ENCODE data around the gene REM2.
A peak's percentile ranks its signal among the peaks of the same experiment; 100 is the strongest.
"Not testable (repeated sequence)": the region's sequence is repeated elsewhere in the genome, so short reads cannot be mapped to it uniquely, and the experiment has no call there.

Gene REM2

DNA sequence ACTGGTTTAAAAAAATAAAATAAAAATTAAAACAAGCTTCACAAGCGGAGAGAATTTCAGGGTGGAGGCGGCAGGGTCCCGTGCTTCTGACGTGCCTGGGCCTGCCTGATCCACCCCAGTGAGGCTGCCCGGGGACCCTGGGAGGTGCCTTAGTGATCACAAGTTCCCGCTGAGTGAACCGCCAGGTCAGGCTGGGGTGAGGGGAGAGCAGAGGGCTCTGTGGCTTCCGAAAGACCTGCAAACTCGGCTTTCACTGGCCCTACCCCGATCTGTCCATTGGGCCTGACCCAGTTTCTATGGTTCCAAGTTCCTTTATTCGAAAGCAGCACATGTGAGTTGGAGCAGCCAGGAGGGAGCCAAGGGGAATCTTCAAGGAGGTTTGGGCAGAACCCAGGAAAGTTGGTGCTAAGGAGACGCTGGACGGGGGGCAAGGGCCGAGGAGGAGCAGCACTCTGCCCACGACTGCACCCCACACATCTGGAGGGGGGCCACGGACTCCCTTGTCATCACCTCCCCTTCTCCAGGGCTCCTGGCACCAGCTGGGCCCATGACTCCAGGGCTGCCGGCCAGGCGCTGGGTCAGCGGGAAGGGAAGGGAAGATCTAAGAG is 33.7 kb upstream of the REM2 start:
- DNase-seq, result no peak

DNA sequence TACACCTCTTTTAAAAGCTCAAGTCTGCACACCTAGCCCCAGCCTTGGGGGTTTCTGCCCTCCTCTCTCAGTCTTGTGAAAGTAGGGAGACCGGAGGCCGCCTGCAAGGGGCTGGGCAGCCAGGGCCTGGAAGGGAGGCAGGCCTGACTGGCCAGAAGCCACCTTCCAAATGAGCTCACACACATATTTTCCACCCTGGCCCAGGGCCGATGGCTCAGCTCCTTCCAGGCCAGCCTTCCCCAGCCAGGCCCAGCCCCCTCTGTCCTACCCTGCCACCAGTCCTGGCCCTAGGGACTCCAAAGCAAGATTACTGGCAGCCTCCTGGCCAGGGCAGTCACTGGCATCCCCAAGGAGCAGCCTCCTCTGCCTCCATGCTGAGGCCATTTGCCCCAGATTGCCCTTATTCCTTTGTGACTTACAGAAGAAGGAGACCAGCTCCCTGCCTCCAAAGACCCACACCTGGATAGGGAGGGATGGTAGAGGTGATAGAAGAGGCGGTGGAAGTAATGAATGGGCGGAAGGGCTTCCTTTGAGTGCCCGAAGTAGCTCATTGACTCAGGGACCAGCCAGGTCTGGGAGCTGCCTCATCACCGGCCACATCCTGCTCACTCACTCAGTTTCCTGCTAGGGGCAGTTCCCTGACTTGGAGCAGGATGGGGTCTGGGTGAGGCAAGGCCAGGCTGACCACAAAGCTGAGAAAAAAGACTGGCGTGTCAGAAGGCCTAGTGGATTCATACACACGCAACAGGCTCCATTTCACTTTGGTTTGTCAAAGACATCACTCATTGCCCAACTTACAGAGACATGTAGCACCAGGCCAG is 31.9 kb upstream of the REM2 start:
- peak; percentile 94 for DNase-seq

DNA sequence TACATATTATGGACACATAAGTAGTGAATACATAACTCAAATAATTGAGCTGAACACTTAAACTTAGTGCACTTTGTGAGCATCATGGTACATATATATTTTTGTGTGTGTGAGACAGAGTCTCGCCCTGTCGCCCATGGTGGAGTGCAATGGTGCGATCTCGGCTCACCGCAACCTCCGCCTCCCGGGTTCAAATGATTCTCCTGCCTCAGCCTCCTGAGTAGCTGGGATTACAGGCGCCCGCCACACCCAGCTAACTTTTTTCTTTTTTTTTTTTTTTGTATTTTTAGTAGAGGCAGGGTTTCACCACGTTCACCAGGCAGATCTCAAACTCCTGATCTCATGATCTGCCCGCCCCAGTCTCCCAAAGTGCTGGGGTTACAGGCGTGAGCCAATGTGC is 30.8 kb upstream of the REM2 start:
- DNase-seq, result not testable (repeated sequence)

DNA sequence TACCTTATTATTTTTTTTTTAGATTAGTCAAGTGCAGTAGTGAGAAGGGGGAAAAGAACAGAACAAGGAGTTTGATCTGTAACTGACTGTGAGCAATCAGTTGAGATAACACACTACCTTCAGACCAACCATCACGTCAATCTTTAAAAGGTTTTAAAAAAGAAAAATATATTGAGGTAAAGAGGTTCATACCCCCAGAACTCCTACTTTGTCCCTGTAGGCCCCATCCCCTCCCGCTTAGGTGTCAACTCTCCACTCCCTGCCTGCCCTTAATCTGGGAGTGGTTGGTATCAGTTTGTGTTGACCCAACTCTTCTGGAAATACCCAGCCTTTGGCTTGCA is 30.5 kb upstream of the REM2 start:
- DNase-seq, result no peak

DNA sequence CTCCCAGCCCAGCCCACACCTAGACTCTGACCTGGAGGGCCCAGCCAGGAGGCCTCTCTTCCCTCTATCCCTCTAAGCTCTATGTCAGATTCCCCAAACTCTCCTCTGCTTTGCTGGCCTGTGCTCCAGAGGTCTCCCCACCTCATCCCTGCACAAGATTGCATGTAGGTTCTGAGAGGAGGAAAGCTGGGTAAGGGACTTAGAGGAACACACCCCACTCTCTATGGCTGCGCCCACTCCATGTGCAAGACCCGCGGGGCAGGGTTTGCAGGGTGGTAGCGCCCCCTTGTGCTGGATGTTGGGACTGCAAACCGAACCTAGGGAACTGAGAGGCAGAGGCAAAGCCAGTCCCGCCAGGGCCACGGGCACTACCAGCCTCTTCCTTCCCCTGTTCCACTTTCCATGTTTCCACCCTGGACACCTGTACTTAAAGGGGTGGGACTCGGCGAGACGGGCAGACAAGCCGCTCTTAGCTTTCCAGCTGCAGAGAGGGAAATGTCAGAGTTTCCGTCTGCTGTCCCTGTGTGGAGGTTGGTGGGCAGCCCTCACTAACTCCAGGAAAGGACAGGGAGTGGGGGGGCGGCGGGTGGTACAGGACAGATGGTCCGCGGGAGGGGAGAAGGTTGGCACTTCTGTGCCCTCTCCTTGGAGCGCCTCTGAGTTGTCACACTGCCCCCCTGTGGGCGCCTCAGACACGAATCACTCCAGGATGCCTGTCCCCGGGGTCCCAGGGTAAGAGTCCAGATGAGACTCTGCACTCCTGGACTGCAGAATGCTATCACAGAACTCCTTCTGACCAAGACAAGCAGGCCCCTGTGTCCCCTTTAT is 29.9 kb upstream of the REM2 start:
- peak; percentile 70 for DNase-seq

DNA sequence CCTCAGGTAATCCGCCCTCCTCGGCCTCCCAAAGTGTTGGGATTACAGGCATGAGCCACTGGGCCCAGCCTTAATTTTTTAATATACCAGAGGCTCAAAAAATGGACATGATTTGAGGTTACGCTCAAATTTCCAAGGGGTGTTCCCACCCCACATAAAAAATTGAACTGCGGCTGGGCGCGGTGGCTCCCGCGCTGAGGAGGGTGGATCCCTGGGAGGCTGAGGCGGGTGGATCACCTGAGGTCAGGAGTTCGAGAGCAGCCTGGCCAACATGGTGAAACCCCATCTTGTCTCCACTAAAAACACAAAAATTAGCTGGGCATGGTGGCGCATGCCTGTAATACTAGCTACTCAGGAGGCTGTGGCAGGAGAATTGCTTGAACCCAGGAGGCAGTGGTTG is 28.7 kb upstream of the REM2 start:
- not testable (repeated sequence) for DNase-seq

DNA sequence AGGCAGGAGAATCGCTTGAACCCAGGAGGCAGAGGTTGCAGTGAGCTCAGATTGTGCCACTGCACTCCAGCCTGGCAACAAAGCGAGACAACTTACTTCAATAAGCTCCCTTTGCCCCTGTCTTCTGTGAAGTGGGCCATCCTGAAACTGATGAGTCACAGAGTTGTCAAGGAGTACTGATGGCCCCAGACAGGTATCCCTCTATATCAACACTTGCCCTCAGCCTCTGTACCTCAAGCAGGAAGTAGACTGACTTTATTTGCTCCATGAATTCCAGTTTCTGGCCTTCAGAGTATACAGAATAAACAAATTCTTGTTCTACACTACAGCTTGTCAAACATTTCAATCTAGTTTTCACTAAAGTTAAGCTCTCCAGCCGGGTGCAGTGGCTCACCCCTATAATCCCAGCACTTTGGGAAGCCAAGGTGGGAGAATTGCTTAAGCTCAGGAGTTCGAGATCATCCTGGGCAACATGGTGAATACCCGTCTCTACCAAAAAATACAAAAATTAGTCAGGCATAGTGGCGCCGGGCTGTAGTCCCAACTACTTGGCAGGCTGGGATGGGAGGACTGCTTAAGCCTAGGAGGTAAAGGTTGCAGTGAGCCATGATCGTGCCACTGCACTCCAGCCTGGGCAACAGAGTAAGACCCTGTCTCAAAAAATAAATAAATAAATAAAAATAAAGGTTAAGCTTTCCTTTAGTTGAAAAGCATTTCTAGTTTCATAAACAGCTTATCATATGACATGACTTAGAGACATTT is 27.9 kb upstream of the REM2 start:
- DNase-seq, result no peak

DNA sequence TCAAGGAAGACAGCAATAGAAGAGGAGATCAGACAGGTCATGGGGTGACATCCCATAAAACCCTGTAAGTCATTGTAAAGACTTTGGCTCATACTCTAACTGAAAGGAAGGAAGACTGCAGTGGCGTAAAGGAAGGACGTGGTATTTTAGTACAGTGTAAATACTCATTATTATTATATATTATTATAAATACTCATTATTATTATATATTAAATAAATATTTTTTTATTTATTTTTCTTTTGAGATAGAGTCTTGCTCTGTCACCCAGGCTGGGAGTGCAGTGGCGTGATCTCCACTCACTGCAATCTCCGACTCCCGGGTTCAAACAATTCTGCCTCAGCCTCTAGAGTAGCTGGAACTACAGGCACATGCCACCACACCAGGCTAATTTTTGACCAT is 26.6 kb upstream of the REM2 start:
- no peak for DNase-seq

DNA sequence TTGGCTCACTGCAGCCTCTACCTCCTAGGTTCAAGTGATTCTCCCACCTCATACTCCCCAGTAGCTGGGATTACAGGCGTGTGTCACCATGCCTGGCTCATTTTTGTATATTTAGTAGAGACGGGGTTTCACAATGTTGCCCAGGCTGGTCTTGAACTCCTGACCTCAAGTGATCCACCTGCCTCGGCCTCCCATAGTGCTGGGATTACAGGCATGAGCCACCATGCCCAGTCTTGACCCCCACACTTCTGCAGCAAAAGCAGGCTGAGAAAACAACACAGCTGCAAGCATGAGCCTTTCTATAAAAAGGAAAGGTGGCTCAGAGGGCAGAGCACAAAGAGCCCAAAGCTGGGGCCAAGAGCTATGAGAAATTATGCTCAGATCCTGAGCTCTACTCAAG is 22.6 kb upstream of the REM2 start:
- DNase-seq, result not testable (repeated sequence)

DNA sequence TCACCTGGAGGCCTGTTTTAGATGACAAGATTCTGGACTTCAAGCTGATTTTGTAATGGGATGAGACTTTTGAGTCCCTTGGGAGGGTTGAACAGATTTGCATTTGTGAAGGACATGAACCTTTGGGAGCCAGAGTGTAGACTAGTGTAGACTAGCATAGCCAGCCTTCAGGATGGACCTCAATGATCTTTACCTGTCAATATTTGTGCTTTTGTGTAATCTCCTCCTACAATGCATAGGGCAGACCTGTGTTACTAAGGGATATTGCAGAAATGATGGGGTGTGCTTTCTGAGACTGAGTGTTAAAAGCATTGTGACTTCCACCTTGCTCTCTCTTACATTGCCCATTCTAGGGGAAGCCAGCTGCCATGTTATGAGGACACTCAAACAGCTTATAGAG is 21.4 kb upstream of the REM2 start:
- DNase-seq, result no peak

DNA sequence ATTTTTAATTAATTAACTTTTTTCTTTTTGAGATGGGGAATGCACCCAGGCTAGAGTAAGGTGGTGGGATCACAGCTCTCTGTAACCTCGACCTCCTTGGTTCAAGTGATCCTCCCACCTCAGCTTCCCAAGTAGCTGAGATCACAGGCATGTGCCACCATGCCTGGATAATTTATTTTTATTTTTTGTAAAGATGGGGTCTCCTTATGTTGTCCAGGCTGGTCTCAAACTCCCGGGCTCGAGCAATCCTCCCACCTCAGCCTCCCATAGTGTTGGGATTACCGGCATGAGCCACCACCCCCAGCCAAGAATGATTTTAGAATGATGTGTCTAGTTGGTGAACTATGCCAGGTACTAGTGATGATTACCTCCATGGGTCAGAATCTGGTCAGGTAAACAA is 18.0 kb upstream of the REM2 start:
- DNase-seq, result no peak

DNA sequence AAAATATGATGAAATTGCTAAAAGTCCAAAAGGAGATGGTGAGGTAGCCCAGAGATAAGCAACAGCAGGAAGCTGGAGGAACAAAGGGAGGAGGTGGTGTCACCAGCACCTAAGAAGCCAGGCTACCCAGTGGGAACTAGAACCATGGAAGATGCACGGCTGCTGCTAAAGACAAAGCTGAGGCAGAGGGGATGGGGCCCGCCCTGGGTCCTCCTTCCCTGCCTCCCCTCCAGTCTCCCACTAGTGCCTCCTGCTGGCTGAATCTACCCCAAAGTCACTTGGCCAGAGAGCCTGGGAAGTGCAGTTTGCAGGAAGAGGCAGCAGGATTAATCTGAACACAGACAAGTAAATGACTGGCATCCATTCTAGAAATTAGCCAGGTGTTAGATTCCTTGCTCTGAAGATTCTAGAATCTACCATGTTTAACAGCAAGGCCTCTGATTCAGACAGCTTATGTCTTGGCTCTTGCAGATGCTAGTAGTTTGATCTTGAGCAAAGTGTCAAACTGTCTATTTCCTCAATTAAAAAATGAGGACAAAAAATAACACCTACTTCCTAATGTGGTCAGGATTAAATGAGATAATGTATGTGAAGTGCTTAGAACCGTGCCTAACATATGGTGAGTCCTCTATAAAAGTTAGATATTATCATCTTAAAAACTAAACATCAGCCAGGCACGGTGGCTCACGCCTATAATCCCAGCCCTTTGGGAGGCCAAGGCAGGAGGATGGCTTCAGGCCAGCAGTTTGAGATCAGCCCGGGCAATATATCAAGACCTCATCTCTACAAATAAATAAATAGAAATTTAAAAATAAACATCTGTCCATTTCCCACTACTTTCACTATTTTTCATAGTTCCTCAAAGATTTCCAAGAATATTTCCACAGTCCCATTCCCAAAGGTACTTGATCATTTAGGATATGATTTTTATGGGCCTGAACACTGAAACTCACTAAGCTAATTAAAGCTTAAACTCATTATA is 17.3 kb upstream of the REM2 start:
- no peak for DNase-seq

DNA sequence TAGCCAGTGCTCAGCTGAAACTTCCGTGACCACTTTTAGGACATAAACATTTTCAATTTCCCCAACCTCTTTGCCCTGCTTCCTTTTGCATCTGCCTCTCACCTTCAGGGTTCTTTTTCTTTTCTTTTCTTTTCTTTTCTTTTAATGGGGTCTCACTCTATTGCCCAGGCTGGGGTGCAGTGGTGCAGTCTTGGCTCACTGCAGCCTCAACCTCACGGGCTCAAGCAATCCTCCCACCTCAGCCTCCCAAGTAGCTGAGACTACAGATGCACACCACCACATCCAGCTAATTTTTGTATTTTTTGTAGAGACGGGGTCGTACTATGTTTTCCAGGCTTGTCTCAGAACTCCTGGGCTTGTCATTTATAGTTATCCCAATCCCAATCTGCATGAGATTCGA is 16.1 kb upstream of the REM2 start:
- DNase-seq, result no peak

DNA sequence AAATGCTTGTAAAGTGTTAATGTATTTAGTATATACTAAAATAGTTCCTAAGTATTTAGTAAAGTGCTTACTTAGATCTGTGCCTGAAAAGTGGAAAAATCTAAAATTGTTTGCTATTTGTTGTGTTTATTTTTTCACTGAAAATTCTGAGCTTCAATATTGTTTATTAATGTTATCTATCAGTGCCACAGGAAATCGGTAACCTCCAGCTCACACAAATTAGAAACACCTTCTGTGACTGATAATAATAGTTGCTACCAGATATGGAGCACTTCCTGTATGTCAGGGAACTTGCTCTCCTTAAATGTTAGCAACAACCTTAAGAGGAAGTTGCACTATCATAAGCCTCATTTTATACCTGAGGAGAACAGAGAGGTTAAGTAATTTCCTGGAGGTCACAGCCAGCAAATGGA is 12.2 kb upstream of the REM2 start:
- DNase-seq, result no peak

DNA sequence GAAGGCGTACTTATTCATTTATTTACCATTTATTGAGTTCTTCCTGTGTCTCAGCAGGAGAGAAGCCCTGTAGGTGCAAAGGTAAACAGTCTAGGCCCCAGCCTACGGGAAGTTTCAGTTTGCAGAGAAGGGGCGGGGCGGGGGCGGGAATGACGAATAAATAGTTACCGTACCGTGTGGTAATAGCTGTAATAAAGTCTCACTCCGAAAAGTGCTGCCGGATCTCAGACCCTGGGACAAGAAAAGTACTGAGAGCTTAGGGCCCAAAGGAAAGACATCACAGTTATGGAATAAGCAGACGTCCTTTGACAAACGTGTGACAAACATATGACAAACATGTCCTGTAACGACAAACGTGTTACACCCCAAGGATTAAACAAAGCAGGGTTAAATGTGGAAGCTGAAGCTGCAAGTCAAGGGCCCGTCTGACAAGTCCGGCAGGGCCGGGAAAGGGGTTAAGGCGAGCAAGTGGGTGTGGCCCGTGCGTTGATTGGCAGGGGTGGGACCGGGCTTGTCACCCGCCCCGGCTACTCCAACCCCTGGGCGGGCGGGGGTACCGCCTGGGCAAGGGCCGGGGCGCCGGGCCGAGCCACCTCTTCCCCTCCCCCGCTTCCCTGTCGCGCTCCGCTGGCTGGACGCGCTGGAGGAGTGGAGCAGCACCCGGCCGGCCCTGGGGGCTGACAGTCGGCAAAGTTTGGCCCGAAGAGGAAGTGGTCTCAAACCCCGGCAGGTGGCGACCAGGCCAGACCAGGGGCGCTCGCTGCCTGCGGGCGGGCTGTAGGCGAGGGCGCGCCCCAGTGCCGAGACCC is 11.6 kb upstream of the REM2 start, which contains the start of gene LRP10:
TSS of gene LRP10 (plus strand) at position 517 of the 809 bp plus-strand sequence. CDS start 564 bp downstream, outside the sequence.
- peak; percentile 85 for DNase-seq

DNA sequence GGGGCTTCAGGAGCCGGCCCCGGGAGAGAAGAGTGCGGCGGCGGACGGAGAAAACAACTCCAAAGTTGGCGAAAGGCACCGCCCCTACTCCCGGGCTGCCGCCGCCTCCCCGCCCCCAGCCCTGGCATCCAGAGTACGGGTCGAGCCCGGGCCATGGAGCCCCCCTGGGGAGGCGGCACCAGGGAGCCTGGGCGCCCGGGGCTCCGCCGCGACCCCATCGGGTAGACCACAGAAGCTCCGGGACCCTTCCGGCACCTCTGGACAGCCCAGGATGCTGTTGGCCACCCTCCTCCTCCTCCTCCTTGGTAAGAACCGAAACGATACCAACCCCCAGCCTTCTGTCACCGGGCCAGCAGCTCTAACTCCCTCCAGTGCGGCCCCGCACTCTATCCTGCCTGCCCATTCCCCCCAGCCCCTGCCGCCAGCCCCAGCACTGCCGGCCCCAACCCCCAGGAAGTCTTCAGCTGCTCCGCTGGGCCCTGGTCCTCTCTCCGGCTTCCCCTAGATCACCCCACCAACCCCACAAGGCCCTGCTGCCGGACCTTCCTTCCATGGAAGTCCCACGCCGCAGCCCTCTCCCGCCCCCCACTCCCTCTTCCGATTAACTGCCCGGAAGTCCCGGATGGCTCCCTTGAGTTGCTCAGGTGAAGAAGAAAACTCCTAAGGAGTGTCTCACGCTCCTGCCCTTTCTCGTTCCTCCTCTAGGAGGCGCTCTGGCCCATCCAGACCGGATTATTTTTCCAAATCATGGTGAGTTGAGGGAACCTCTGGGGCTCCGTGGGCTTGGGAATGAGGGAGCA is 10.8 kb upstream of the REM2 start:
- peak; percentile 79 for DNase-seq

DNA sequence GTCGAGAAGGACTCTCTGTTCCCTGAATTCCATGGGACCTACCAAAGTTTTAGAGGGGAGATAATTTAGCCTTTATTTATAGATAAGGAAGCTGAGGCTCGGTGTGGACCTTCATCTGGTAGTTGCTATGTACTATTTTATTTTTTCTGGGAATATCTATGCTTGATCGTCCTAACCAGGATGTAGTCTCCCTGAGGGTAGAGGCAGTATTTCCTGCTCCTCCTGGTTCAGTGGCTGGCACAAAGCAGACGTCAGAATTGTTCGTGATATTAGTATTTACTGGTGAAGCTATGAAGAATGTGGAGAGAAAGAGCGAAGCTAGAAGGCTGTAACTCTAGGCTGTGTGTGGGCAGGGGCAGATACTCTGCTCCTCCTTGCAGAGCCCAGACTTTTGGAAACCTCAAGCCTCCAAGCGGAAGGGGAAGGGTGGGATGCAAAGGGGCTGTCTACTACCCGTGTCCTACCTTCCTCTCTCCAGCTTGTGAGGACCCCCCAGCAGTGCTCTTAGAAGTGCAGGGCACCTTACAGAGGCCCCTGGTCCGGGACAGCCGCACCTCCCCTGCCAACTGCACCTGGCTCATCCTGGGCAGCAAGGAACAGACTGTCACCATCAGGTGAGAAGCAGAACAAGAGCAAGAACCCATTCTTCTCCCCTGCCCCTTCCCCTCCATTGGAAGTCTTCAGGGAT is 10.0 kb upstream of the REM2 start:
- no peak for DNase-seq

DNA sequence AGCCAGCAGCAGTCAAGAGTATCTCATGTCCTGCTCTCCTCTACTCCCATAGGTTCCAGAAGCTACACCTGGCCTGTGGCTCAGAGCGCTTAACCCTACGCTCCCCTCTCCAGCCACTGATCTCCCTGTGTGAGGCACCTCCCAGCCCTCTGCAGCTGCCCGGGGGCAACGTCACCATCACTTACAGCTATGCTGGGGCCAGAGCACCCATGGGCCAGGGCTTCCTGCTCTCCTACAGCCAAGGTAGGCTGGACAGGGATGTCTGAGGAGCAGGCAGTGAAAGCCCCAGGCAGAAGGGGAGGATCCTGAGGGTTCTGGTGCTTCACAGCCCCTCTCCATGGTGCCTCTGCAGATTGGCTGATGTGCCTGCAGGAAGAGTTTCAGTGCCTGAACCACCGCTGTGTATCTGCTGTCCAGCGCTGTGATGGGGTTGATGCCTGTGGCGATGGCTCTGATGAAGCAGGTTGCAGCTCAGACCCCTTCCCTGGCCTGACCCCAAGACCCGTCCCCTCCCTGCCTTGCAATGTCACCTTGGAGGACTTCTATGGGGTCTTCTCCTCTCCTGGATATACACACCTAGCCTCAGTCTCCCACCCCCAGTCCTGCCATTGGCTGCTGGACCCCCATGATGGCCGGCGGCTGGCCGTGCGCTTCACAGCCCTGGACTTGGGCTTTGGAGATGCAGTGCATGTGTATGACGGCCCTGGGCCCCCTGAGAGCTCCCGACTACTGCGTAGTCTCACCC is 7.8 kb upstream of the REM2 start:
- no peak for DNase-seq

Data from NCI-H226 (cell line).